ENCODE data around the gene IL17REL.
"Not testable (repeated sequence)": the region's sequence is repeated elsewhere in the genome, so short reads cannot be mapped to it uniquely, and the experiment has no call there.

The IL17REL gene

DNA sequence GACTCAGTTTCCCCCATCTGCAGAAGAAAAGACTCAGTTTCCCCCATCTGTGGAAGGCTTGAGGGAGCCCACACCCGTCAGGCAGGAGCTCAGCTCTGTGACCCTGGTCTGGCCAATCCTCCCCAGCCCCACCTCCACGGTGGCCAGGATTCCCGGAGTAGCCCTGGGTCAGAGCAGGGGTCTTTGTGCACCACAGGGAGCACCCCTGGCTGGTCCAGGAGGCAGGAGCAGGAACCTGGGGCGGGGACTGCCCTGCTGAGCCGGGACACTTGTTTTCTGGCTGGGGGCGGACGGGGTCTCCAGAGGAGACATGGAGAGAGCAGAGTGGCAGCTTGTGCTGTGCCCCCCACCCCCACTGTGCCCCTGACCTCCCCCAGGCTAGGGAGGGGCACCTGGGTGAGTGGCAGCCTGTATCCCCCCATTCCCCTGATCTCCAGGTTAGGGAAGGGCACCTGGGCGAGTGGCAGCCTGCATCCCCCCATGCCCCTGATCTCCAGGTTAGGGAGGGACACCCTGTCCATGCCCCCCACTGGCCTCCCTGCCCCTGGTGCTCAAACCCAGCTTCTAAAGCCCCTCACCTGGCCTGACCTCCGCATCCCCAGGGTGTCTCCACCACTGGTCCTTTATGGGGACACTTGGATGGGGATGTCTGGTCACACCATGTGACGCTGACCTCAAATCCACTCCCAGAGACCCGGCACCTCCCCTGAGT is 18.8 kb downstream of the IL17REL start:
- in situ Hi-C loops (cut with MboI; ENCODE audit: low sequenced_read_pairs): no loop called here

DNA sequence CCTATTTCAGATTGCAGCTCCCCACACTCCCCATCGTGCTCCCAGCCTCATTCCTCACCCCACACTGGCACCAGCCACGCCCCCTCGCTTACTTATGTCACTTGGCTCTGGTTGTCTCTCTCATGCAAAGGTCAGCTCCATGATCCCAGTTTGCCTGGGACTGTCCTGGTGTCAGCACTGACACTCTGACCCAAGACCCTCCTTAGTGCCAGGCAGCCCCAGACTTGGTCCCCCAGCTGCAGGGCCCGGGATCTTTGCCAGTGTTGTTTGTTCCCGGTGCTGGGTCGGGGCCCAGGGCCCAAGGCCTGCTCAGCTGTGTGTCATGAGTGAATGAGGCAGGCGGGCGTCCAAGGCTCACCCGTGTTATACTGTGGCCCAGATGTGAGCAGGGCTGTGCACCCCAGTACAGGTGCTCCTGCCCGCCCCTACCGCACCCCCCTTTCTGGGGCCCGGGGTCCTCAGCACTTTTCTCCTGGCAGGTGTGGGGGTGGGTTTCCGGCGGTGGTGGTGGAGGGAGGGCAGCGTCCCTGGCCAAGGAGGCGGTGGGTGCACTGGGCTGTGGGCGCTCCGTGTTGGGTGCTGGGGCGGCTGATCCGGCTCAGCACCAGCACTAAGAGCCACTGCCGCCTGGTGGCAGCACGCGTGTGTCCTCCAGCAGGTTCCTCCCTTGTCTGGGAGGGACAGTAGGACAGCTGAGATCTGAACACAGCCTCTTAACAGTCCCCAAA is 19.5 kb downstream of the IL17REL start:
- in situ Hi-C loops (cut with MboI; ENCODE audit: low sequenced_read_pairs): no loop called here

DNA sequence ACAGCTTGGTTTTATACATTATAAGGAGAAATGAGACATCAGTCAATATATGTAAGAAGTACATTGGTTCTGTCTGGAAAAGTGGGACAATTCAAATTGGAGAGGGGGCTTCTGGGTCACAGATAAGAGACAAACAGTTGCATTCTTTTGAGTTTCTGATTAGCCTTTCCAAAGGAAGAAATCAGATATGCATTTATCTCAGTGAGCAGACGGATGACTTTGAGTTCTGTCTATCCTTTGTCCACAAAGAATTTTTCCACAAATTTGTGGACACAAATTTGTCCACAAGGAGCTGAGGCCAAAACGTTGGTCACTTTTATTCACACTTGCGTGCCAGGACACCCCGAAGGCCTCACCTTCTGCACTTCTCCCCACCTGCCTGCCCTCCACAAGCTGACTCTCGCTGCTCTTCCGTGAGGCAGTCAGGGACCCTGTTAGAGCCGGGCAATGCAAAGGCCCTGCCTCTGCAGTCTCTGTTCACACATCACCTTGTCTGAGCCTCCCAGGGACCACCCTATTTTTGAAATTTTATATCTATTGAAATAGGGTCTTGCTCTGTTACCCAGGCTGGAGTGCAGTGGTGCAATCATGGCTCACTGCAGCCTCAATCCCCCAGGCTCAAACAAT is 20.5 kb downstream of the IL17REL start:
- in situ Hi-C loops (cut with MboI; ENCODE audit: low sequenced_read_pairs): no loop called here

DNA sequence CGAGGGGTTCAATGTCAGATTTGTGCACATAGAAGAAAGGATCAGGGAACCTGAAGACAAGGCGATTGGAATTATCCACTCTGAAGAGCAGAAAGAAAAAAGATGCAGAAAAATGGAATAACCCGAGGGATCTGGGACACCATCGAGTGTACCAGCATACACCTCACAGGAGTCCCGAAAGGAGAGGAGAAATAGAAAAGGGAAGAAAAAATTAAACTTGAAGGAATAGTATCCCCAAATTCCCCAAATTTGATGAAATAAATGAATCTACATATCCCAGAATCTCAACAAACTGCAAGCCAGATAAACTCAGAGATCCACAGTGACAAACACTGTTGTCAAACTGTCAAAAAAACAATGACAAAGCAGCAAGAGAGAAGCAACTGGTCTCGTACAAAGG is 21.4 kb downstream of the IL17REL start:
- in situ Hi-C loops (cut with MboI; ENCODE audit: low sequenced_read_pairs): no loop called here

DNA sequence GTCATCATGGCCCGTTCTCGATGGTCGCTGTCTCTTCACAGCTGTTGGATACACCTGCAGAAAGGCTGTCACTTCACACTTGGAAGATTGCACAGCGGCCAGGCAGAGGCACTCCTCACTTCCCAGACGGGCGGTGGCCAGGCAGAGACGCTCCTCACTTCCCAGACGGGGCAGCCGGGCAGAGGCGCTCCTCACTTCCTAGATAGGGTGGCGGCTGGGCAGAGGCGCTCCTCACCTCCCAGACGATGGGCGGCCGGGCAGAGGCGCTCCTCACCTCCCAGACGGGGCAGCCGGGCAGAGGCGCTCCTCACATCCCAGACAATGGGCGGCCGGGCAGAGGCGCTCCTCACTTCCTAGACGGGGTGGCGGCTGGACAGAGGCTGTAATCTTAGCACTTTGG is 22.7 kb downstream of the IL17REL start:
- in situ Hi-C loops (cut with MboI; ENCODE audit: low sequenced_read_pairs): not testable (repeated sequence)

DNA sequence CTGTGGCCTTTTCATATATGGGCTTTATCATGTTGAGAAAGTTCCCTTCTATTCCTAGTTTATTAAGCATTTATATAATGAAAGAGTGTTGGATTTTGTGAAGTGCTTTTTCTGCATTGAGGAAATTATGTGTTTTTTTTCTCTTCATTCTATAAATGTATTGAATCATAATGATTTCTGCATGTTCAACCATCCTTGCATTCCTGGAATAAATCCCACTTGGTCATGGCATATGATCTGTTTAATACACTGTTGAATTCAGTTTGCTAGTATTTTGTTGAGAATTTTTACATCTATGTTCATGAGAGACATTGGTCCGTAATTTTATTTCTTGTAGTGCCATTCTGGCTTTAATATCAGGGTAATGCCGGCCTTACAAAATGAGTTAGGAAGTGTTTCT is 26.2 kb downstream of the IL17REL start:
- in situ Hi-C loops (cut with MboI; ENCODE audit: low sequenced_read_pairs): no loop called here

DNA sequence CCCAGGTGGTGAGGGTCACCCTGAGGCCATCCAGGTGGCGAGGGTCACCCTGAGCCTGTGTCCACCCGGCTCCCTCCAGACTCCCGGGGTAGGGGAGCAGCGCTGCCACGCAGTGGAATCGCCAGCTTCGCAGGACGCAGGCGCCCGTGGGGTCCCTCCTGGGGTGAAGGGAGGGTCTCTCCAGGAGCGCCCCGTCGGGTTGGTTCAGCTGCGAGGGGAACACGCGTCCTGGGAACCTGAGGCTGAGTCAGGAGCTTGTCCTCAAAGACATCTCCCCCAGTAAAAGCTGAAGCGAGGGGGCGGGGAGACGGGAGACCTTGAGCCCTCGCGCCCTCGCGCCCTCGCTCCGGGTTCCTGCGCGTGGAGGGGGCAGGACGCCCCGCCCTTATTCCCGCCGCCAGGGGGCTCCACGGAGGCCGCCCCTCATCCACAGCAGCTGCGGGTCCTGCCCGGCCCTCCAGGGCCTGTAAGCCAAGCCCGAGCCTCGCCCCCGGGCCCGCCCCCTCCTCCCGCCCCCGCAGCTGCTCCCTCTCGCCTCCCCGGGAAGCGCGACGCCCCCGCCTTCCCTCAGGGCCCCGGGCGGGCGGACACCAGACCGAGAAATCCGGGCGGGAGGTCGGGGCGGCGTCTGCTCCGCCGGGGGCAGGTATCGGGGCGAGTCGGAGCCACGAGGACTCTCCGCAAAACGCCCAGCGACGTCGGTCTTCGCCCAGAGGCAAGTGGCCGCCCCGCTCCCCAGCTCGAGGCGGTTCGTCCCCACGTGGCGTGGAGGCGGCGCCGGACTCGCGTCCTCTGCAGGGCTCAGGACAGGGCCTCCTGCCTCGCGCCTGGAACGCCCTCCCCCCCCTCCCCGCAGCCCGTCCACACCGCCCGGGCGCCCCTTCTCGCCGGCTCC is 29.2 kb downstream of the IL17REL start:
- in situ Hi-C loops (cut with MboI; ENCODE audit: low sequenced_read_pairs): no loop called here

DNA sequence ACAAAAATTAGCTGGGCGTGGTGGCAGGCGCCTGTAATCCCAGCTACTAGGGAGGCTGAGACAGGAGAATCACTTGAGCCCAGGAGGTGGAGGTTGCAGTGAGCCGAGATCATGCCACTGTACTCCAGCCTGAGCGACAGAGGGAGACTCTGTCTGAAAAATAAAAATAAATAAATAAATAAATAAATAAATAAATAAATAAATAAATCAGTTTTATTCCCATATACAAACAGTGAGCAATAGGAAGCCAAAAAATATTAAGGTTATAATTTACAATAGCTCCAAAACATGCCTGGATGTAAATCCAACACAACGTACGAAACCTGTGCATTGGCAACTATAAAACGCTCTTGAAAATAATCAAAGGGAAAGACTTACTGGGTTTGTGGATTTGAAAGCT is 30.8 kb downstream of the IL17REL start:
- in situ Hi-C loops (cut with MboI; ENCODE audit: low sequenced_read_pairs): not testable (repeated sequence)

DNA sequence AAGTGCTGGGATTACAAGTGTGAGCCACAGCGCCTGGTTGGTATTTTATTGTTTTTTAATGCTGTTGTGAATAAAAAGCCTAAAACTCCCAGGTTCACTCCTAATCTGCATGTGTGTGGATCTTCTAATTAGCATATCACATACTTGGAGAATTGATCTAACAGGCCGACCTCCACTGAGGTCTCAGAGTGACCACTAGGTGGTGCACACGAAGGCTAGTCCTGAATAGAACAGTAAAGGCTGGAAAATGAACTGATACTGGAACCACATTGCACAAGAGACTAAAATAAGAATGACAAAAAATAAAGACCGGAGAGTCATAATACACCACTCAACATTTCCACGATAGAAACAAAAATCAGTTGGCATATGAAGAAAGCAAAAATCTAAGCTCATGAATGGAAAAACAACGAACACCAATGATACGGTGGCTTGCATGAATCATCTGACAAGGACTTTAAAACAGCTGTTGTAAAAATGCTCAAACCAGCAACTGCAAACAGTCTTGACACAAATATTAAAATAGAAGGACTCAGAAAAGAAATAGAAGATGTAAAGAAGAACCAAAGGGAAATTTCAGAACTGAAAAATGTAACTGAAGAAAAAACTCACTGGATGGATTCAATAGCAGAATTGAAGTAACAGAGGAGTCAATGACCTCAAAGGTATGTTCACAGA is 32.8 kb downstream of the IL17REL start:
- in situ Hi-C loops (cut with MboI; ENCODE audit: low sequenced_read_pairs): no loop called here

DNA sequence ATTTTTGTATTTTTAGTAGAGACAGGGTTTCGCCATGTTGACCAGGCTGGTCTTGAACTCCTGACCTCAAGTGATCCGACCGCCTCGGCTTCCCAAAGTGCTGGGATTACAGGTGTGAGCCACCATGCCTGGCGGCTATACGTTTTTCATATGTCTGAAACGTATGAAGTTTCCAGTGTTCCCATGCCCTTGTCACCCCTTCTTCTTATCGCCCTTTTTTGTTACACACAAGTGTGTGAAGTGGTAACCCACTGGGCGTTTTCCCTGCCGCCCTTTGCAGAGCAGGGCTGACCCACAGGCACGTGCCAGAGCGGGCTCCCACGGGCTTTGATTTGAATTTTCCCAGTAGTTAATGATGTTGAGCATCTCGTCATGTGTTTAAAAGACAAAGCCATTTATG is 35.0 kb downstream of the IL17REL start:
- in situ Hi-C loops (cut with MboI; ENCODE audit: low sequenced_read_pairs): no loop called here

DNA sequence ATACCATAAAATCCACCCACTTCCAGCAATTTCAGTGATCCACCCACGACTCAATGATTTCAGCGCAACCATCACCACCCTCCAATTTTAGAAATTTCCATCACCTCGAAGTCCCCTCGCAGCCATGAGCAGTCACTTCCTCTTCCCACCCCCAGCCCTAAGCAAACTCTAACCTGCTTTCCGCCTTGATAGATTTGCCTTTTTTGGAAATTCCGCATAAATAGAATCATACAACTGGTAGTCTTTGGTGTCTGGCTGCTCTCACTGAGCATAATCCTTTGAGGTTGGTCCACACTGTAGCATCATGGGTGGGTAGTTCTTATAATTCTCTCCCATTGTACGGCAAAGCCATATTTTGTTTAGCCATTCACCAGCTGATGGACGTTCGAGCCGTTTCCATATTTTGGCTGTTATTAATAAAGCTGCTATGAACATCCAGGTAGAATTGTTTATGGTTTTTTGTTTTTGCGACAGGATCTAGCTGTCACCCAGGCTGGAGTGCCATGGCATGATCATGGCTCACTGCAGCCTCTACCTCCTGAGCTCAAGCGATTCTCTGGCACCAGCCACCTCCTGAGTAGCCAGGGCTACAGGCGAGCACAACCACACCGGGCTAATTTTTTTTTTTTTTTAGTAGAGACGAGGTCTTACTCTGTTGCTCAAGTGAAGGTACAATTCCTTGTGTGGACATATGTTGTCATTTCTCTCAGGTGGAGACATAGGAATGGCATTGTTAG is 36.0 kb downstream of the IL17REL start:
- in situ Hi-C loops (cut with MboI; ENCODE audit: low sequenced_read_pairs): no loop called here

DNA sequence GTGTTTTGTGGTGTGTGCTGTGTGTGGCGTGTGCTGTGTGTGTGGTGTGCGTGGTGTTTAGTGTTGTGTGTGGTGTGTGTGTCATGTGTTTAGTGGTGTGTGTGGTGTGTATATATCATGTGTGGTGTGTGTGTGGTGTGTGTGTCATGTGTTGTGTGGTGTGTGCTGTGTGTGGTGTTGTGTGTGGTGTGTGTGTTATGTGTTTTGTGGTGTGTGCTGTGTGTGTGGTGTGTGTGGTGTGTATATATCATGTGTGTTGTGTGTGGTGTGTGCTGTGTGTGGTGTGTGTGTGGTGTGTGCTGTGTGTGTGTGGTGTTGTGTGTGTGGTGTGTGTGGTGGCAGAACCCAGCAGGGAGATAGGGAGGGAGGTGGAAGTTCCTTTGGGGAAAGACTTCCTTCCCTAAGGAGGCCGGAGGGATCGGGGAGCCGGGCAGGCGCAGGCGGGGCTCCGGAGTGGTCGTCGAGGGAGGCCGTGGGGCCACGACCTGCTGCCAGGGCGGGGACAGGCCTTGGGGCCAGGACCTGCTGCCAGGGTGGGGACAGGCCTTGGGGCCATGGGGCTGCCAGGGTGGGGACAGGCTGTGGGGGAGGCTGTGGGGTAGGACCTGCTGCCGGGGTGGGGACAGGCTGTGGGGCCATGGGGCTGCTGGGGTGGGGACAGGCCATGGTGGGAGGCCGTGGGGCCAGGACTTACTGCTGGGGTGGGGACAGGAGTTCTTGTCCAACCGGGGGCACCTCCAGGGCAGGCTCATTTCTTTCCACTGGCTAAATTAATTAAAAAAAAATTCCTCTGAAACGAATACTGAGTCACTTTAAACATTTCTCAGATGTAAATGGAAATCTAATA is 36.8 kb downstream of the IL17REL start:
- in situ Hi-C loops (cut with MboI; ENCODE audit: low sequenced_read_pairs): no loop called here

DNA sequence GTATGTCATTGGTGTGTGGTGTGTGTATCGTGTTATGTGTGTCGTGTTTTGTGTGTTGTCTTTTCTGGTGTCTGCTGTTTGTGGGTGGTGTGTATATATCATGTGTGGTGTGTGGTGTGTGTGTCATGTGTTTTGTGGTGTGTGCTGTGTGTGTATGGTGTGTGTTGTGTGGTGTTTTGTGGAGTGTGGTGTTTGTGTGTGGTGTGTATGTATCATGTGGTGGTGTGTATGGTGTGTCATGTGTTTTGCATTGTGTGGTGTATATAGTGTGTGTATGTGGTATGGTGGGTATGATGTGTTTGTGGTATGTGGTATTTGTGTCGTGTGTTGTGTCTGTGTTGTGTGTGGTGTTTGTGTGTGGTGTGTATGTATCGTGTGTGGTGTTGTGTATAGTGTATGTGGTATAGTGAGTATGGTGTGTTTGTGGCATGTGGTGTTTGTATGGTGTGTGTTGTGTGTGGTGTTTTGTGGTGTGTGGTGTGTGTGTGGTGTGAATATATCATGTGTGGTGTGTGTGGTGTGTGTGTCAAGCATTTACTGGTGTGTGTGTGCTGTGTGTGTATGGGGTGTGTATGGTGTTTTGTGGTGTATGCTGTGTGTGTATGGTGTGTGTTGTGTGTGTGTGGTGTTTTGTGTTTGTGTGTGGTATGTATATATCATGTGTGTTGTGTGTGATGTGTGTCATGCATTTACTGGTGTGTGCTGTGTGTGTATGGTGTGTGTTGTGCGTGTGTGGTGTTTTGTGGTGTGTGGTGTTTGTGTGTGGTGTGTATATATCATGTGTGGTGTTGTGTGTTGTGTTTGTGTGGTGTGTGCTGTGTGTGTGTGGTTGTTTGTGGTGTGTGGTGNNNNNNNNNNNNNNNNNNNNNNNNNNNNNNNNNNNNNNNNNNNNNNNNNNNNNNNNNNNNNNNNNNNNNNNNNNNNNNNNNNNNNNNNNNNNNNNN is 39.3 kb downstream of the IL17REL start:
- in situ Hi-C loops (cut with MboI; ENCODE audit: low sequenced_read_pairs): no loop called here

DNA sequence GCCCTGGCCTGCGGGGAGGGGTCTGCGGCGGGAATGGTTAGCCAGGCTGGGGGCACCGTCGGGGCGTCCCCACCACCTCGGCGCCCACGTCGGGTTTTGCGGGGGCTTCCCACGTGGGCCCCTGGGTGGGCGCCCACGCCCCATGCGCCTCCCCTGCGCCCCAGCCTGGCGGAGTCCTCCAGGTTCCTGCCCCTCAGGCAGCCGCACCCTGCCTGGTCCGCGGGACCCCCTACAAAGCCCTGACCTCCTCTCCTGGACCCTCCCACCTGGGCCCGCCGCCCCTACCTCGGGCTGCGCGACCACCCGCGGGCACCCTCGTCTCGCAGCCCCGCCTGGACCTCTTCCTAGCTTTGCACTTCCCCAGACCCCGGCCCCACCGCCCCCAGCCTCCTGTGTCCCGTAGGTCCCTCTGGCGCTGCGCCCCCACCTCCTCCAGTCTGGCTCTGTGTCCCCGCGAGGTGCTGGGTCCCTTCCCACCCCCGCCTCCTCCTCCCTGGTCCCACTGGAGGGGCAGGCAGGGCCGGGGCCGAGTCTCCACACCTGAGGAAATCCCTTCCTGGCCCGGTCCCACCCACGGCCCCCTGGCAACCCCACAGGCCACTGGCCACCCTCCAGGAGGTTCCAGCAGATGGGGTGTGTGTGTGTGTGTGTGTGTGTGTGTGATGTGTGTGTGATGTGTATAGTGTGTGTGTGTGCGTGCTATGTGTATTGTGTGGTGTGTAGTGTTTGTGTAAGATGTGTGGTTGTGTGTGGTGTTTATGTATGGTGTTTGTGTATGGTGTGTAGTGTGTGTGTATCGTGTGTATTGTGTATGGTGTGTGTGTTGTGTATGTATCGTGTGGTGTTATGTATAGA is 40.2 kb downstream of the IL17REL start:
- in situ Hi-C loops (cut with MboI; ENCODE audit: low sequenced_read_pairs): no loop called here

DNA sequence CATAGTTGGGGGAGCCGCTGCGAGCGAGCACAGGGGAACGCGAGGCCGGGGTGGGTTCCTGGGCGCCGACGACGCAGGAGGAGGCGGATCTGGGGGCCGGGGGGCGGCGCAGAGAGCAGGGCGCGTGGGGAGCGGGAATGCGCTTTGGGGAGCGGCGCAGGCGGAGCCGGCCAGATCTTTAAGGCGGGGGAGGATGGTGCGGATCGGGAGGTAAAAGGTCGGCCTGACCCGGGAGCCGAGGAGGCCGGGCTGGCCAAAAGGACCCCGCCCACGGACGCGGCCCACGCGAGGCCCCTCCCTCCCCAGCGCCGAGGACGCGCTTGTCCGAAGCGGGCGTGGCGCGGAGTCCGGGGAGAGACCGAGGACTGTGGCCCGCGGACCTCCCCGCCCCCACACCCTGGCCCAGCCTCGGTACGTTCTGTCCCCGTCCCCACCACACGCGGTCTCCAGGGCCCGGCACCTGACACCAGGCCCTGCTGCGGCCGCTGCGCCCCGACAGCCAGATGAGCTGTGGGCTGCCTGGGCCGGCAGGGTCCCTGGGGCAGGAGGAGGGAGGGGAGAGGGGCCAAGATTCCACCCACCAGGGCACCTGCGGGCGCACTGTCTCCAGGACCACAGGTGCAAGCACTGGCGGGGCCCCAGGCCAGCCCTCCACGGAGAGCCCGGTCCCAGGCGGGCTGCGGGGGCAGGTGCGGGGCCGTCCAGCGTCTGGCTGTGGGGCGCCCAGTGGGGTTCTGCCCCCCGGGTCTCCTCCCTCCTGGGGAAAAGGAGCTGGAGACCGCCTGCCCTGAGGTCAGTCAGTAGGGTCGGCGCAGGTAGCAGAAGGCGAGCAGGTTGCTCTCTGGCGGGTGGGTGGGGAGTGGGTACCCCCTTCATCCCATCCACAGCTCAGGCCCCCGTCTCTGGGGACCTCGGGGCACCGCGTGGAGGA is 41.1 kb downstream of the IL17REL start:
- in situ Hi-C loops (cut with MboI; ENCODE audit: low sequenced_read_pairs): no loop called here
